ENCODE measurements around the gene MAGI2. TPM values are rescaled to one million over a fixed set of nuclear protein-coding genes. Genes with fewer than 3 reads are reported as not detected.

MAGI2 gene
- total RNA-seq, 1 donor from 2014 or later: 5.8 TPM

DNA sequence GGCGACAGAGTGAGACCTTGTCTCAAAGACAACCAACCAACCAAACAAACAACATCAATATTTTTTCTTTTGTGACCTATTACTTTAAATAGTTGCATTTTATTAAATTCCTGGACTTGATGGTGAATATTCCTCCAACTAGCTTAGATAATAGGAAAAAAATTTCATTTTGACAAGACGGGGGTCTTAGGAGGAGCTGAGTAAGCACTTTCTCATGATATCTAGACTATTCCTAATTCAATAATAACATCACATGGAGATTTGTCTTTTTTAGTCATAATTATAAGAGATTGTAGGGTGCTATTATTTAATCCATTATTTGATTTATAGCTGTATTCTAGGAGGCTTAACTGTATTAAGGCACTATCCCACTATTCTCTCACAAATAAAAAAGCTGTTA lies 952.4 kb downstream of the MAGI2 start:
- no peaks in the 10 kb centered on the region for H3K9me3 Mint-ChIP-seq (ENCODE audit: low read depth)
- DNase-seq (ENCODE audit: low spot score): no peak
- H3K36me3 Mint-ChIP-seq (ENCODE audit: low read depth): peaks cover 2% of the 10 kb centered on the region
- H3K27ac Mint-ChIP-seq (ENCODE audit: unreplicated experiment): no peak overlapping the region
- TF ChIP-seq CTCF (IDR thresholded peaks at IDR 0.05): no peak
- no peak overlapping the region for H3K4me3 Mint-ChIP-seq (ENCODE audit: unreplicated experiment)
- no peaks in the 10 kb centered on the region for H3K27me3 Mint-ChIP-seq (ENCODE audit: low read depth)
- no peaks in the 10 kb centered on the region for H3K4me1 Mint-ChIP-seq (ENCODE audit: low read depth)

DNA sequence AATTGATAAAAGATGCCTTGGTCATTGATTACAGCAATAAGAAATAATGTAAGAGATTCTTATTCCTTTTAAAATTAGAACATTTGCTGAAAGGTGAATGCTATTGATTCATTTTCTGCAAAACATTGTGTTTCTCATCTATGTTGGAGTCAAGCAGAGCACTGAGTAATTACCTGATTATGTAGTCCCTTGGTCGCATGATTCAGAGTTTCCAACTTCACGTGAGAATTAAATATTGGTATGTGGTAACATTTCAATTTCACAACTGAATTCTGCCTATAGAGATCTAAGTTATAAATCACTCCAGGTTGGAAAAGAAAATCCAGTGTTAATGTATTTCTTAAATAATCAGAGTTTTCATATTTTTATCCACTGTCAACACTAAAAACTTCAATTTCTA lies 953.5 kb downstream of the MAGI2 start:
- Mint-ChIP-seq H3K27ac (ENCODE audit: unreplicated experiment) (no peak overlapping the region), H3K9me3 (ENCODE audit: low read depth) (no peaks in the 10 kb centered on the region), H3K4me3 (ENCODE audit: unreplicated experiment) (no peak overlapping the region), H3K27me3 (ENCODE audit: low read depth) (no peaks in the 10 kb centered on the region), H3K4me1 (ENCODE audit: low read depth) (no peaks in the 10 kb centered on the region), H3K36me3 (ENCODE audit: low read depth) (peaks cover 2% of the 10 kb centered on the region)
- TF ChIP-seq CTCF (IDR thresholded peaks at IDR 0.05): no peak
- DNase-seq (ENCODE audit: low spot score): no peak

- no peak overlapping the region for H3K4me3 Mint-ChIP-seq (ENCODE audit: unreplicated experiment)
- H3K27me3 Mint-ChIP-seq (ENCODE audit: low read depth): no peaks in the 10 kb centered on the region
- H3K27ac Mint-ChIP-seq (ENCODE audit: unreplicated experiment): no peak overlapping the region
- peaks cover 2% of the 10 kb centered on the region for H3K36me3 Mint-ChIP-seq (ENCODE audit: low read depth)
- H3K4me1 Mint-ChIP-seq (ENCODE audit: low read depth): peaks cover 6% of the 10 kb centered on the region
- TF ChIP-seq CTCF (IDR thresholded peaks at IDR 0.05): no peak
- no peak for DNase-seq (ENCODE audit: low spot score)
- no peaks in the 10 kb centered on the region for H3K9me3 Mint-ChIP-seq (ENCODE audit: low read depth)
Measured at GRCh38 chr7:78499283-78499682, 954.2 kb downstream of the MAGI2 start.

GRCh38 chr7:78497728-78498427 lies 955.6 kb downstream of the MAGI2 start:
- Mint-ChIP-seq H3K27ac (ENCODE audit: unreplicated experiment) (no peak overlapping the region), H3K4me3 (ENCODE audit: unreplicated experiment) (no peak overlapping the region), H3K9me3 (ENCODE audit: low read depth) (no peaks in the 10 kb centered on the region), H3K36me3 (ENCODE audit: low read depth) (peaks cover 2% of the 10 kb centered on the region), H3K4me1 (ENCODE audit: low read depth) (peaks cover 11% of the 10 kb centered on the region), H3K27me3 (ENCODE audit: low read depth) (no peaks in the 10 kb centered on the region)
- DNase-seq (ENCODE audit: low spot score): no peak
- TF ChIP-seq CTCF (IDR thresholded peaks at IDR 0.05): no peak

DNA sequence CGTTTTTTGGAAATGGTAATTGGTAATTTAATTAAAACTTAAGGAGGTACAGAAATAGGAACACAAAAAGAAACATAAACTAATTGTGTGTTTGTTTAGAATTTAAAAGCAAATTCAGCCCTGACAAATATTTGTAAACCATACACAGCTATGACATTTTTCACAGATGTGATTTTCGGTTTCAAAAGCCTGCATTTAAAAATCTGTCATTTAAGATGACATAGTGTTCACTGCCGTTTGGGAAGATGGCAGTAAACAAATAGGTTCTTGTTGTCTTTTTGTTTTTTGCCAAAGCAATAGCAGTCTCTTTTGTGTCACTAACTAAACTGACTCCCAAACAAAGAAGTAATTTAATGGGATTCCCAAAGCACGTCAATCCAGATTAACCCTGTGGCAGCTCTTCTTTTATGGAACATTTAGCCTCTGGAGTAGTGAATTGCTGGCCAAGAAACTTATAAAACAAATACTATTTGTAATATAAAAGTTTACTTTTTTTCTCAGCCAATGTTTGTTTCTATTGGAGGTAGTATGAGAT lies 957.3 kb downstream of the MAGI2 start:
- Mint-ChIP-seq H3K4me1 (ENCODE audit: low read depth) (peaks cover 11% of the 10 kb centered on the region), H3K4me3 (ENCODE audit: unreplicated experiment) (no peak overlapping the region), H3K36me3 (ENCODE audit: low read depth) (no peaks in the 10 kb centered on the region), H3K9me3 (ENCODE audit: low read depth) (no peaks in the 10 kb centered on the region), H3K27ac (ENCODE audit: unreplicated experiment) (no peak overlapping the region), H3K27me3 (ENCODE audit: low read depth) (no peaks in the 10 kb centered on the region)
- no peak for TF ChIP-seq CTCF (IDR thresholded peaks at IDR 0.05)
- DNase-seq (ENCODE audit: low spot score): no peak

All from chondrocyte (in vitro differentiated cells).